HEK293T (cell line): ENCODE measurements around the gene CNBD2.
"Not testable (repeated sequence)": the region's sequence is repeated elsewhere in the genome, so short reads cannot be mapped to it uniquely, and the experiment has no call there.

Experiments
- ARNT ChIP-seq: fragments of 450-650 bp; IDR thresholded peaks from 2 replicates; pipeline ENCODE4 v1.6.1; 2017; ENCODE audit warnings: mild to moderate bottlenecking
- BHLHE40 ChIP-seq: fragments of 450-650 bp; IDR thresholded peaks from 2 replicates; pipeline ENCODE4 v1.6.1; 2016; ENCODE audit warnings: mild to moderate bottlenecking, moderate library complexity, borderline replicate concordance
- CTBP1 ChIP-seq: fragments of 450-650 bp; IDR thresholded peaks from 2 replicates; pipeline ENCODE4 v1.6.1; 2016; ENCODE audit warnings: borderline replicate concordance
- ELF4 ChIP-seq: fragments of 450-650 bp; IDR thresholded peaks from 2 replicates; pipeline ENCODE4 v1.6.1; 2017; ENCODE audit warnings: antibody characterized with exemption
- FOXA1 ChIP-seq: fragments of 450-650 bp; IDR thresholded peaks from 2 replicates; pipeline ENCODE4 v1.6.1; 2016; ENCODE audit warnings: mild to moderate bottlenecking
- FOXM1 ChIP-seq: fragments of 450-650 bp; IDR thresholded peaks from 2 replicates; pipeline ENCODE4 v1.6.1; 2017; ENCODE audit warnings: mild to moderate bottlenecking, borderline replicate concordance
- NFRKB ChIP-seq: fragments of 450-650 bp; IDR thresholded peaks from 2 replicates; pipeline ENCODE4 v1.6.1; 2016; ENCODE audit warnings: mild to moderate bottlenecking, moderate library complexity
- SP1 ChIP-seq: fragments of 450-650 bp; IDR thresholded peaks from 2 replicates; pipeline ENCODE4 v1.6.1; 2017
- SUZ12 ChIP-seq: fragments of 450-650 bp; IDR thresholded peaks from 2 replicates; pipeline ENCODE4 v1.6.1; 2016; ENCODE audit warnings: mild to moderate bottlenecking
- ZNF384 ChIP-seq: fragments of 450-650 bp; IDR thresholded peaks from 2 replicates; pipeline ENCODE4 v1.6.1; 2016
- TF ChIP-seq, protein P1 (sequence below): fragments of 450-650 bp; IDR thresholded peaks from 2 replicates; pipeline ENCODE4 v1.6.1; 2016

DNA sequence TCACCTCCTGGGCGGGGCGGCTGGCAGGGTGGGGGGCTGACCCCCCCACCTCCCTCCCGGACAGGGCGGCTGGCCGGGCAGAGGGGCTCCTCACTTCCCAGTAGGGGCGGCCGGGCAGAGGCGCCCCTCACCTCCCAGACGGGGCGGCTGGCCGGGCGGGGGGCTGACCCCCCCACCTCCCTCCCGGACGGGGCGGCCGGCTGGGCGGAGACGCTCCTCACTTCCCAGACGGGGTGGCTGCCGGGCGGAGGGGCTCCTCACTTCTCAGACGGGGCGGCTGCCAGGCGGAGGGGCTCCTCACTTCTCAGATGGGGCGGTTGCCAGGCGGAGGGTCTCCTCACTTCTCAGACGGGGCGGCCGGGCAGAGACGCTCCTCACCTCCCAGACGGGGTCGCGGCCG is 32.9 kb downstream of the CNBD2 start:
- not testable (repeated sequence) for TF ChIP-seq ELF4, BHLHE40, SUZ12, ZNF384, CTBP1, FOXA1, SP1, FOXM1, NFRKB, ARNT
- TF ChIP-seq, protein P1, sequence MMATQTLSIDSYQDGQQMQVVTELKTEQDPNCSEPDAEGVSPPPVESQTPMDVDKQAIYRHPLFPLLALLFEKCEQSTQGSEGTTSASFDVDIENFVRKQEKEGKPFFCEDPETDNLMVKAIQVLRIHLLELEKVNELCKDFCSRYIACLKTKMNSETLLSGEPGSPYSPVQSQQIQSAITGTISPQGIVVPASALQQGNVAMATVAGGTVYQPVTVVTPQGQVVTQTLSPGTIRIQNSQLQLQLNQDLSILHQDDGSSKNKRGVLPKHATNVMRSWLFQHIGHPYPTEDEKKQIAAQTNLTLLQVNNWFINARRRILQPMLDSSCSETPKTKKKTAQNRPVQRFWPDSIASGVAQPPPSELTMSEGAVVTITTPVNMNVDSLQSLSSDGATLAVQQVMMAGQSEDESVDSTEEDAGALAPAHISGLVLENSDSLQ = not testable (repeated sequence)
